NCI-H1105 treated with DMSO at 0.1 percent for 48 hours (cell line): ENCODE measurements around the gene VWA1.
"Not testable (repeated sequence)": the region's sequence is repeated elsewhere in the genome, so short reads cannot be mapped to it uniquely, and the experiment has no call there.

Source experiments
- DNase-seq: peaks from one replicate; lab custom pipeline; 2025; lab: John Stamatoyannopoulos, UW

Gene VWA1

DNA sequence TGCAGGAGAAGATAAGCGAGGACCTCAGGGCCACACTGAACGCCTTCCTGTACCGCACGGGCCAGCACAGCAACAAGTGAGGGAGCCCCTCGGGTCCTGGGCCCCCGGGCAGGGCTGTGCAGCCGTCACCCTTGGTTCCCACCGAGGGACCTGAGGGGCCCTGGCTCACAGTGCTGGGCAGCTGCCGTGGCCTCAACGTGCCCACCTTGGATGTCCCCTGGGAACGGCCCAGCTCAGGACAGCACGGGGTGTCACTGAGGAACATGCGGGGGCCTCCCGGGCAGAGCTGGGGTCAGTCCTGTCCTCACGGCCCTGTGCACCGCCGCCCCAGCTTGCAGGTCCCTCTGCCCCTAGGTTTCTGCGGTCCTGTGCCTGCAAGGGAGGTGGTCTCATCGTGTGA is 23.7 kb downstream of the VWA1 start:
- not testable (repeated sequence) for DNase-seq

- DNase-seq = not testable (repeated sequence)
Observed at GRCh38 chr1:1459711-1460110, 24.2 kb downstream of the VWA1 start.

GRCh38 chr1:1460540-1461130 is 25.1 kb downstream of the VWA1 start:
- no peak for DNase-seq

DNA sequence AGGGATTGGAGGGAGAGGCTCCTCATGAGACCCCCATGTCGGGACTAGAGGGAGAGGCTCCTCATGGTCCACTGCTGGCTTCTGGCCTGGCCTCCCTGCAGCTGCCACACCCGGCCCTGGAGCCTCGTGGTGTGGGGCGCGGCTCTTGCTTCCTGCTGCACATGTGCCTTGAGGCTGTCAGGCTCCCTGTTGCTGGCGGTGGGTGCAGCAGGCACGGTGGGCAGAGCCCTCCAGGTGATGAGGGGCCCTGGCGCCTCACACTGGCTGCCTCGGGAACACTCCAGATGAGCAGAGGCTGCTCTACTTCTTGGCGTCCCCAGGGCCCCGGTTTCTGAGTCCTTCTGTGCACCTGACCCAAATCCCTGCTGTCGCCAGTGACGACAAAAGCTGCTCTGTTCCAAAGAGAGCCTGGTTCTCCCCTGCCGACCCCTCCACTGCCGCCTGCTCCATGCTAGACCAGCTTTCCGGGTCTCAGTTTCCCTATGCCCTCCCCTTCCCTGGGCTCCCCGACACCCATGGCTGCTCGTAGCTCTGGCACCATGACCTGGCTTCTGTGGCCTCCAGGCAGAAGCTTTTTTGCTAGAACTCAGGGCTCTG is 26.3 kb downstream of the VWA1 start:
- no peak for DNase-seq

- DNase-seq = no peak
Observed at GRCh38 chr1:1462318-1462966, 27.0 kb downstream of the VWA1 start.

DNA sequence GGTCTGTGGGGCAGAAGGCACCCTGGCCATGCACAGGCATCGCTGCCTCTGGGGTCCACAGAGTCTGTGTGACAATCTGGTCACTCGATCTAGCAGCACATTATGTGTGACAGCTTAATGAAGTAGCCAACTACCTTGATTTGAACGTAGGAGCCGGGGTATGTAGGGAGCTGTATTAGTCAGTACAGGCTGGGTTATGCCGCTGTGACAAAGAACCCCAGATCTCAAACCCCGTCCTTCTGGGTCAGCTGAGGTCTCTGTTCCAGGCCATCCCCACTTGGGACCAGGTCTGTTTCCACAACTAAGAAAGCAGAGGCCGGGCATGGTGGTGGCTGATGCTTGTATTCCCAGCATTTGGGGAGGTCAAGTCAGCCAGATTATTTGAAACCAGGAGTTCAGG is 27.8 kb downstream of the VWA1 start:
- DNase-seq = no peak

DNA sequence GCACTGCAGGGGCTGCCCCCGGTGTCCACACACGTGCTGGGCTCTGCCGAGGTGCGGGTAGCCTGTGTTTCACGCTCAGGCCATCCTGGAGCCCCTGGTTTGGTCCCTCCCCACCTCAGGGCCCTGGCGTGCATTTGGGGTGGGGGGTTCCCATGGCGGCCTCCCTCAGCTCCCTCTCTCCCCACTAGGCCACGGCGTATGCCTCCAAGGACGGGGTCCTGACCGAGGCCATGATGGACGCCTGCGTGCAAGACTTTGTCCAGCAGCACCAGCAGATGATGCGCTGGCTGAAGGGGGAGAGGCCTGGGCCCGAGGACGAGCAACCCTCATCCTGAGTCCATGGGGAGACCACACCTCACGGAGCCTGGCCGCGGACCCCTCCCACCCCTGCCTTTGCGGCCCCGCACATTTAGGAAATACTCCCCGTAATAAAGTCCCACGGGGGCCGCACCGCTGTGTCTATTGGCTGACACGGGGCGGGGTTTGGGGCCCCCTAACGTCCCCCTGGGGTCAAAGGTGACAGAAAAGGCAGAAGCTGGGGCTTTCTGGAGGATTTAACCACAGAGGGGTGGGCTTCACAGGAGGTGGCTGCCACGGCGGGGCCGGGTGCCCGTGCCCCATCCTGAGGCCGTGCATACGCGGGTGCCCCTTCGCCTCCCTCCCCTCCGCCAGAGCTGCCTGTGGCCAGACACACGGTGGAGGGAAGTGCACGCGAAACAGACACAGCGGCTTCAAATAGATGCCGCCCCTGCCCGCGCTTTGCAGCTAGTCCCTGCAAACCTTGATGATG is 32.9 kb downstream of the VWA1 start:
- not testable (repeated sequence) for DNase-seq

- peak; percentile 25 for DNase-seq
Observed at GRCh38 chr1:1470626-1471388, 35.3 kb downstream of the VWA1 start.

DNA sequence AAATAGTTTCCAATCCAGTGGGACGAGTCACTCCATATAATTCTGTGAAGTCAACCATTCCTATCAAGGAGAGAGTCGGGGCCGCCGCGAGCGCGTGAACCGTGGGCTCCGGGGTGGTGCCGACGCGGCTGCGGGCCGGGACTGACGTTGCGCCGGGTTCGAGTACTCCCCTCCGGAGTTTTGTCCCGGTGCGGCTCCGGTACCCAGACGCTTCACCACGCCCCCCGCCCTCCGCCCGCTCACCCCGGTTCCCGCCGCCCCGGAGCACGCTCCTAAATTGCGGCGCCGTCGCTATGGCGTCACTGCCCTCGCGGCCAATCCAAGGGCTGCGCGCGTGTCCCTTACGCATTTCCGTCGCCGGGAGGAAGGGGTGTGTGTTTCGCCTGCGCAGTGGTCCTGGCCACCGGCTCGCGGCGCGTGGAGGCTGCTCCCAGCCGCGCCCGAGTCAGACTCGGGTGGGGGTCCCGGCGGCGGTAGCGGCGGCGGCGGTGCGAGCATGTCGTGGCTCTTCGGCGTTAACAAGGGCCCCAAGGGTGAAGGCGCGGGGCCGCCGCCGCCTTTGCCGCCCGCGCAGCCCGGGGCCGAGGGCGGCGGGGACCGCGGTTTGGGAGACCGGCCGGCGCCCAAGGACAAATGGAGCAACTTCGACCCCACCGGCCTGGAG is 36.0 kb downstream of the VWA1 start, which contains the start of gene ATAD3B:
Gene ATAD3B, plus strand, starts transcription at position 377 of the 664 bp plus-strand sequence. Its CDS starts 120 bp downstream, at position 497.
- DNase-seq = peak; percentile 90

DNA sequence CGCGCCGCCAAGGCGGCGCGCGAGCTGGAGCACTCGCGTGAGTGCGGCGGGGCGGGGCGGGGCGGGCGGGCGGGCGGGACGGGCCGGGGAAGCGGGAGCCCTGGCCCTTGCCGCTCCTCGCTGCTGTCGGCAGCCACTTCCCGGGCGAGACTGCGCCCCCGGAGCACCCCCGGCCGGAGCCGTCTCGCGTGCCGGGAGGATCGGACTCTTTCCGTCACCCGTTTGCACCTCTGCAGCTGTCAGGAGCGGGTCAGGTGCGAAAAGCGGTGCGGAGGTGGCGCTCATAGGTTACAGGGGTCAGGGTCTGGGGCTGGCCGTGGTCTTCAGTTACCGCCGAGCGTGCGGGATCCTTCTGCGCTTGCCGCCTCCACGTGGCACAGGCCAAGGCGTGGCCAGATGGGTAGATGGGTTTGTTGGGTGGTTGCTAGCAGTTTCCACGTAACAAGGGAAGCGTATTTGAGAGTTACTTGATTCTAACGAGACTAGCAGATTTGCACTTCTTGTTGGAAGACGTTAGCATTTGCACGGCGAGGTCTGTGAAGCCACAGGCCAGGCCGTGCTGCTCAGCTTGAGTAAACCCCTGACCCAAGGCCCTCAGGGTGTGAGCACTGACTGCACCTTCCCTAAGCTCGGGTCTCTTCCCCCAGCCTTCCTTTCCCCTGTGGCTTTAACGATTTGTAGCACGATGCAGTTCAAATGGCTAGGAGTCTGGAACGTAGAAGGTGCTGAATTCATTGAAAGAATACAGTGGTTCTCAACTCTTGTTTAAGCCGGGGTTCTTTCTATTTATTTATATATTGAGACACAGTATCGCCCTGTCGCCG is 36.8 kb downstream of the VWA1 start:
- DNase-seq = not testable (repeated sequence)

- not testable (repeated sequence) for DNase-seq
Observed at GRCh38 chr1:1476011-1476410, 40.5 kb downstream of the VWA1 start.

DNA sequence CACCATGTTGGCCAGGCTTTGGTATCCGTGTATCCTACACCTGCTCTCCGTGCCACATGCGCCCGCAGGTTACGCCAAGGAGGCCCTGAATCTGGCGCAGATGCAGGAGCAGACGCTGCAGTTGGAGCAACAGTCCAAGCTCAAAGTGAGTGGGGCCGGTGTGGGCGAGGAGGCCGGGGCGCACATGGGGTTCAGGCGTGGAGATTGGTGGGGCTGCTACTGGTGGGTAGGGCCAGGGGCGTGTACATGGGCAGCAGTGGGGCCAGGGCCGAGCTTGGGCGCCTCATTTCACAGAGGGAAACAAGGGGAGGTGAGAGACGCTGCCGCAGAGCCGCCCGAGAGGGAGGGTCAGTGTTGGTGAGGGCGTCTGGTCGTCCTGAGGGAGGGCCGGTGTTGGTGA is 41.7 kb downstream of the VWA1 start:
- no peak for DNase-seq

DNA sequence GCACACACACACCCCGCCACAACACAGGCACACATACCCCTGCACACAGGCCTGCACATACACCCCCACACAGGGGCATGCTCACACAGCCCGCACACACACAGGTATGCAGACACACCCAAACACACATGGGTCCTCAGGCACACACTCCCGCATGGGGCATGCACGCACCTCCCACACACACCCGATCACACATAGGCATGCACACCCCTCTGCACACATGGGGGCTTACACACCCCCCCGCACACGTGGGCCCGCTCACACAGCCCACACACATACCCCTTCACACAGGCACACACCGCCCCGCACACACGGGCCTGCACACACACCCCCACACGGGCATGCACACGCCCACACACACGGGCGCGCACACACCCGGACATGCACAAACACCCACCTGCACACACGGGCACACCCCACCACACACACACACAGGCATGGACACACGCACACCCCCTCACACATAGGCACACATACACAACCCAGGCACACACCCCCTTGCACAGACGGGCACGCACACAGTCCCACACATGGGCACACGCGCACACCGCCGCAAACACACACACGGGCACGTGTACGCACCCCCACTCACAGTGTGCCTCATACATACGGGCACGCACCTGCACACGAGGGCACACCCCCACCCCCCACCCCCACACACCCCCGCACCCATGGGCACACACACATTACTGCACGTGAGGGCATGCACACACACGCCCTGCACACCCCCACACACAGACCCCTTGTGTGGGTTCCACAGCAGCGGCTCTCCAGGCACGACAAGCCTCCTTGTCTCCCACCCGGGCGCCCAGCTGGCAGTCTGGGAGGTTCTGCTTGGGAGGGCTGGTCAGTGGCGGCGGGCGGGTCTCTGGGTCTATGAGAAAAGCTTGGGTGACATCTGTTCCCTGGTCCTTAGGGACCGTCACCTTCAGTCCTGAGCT is 44.3 kb downstream of the VWA1 start:
- no peak for DNase-seq

- not testable (repeated sequence) for DNase-seq
Observed at GRCh38 chr1:1480488-1480867, 45.0 kb downstream of the VWA1 start.

- not testable (repeated sequence) for DNase-seq
Observed at GRCh38 chr1:1481811-1482210, 46.3 kb downstream of the VWA1 start.

DNA sequence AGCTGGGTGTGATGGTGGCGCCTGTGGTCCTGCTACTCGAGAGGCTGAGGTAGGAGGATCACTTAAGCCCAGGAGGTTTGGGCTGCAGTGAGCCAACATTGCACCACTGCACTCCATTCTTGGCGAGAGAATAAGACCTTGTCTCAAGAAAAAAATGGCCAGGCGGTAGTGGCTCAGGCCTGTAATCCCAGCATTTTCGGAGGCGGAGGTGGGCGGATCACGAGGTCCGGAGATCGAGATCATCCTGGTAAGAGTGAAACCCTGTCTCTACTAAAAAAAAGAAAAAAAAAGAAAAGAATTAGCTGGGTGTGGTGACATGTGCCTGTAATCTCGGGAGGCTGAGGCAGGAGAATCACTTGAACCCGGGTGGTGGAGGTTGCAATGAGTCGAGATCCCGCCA is 47.4 kb downstream of the VWA1 start:
- no peak for DNase-seq

- no peak for DNase-seq
Observed at GRCh38 chr1:1483714-1484113, 48.2 kb downstream of the VWA1 start.

GRCh38 chr1:1484976-1485750 is 49.7 kb downstream of the VWA1 start:
- DNase-seq = not testable (repeated sequence)
